Panc1 (cell line): Measurements from ENCODE around the gene GPR137. TPM values are rescaled to one million over a fixed set of nuclear protein-coding genes. Genes with fewer than 3 reads are reported as not detected.
A peak's percentile ranks its signal among the peaks of the same experiment; 100 is the strongest.

Experiments
- ATAC-seq: fragments of 200-7000 bp; cut with Tn5 transposase; 2 replicates; pipeline ENCODE4 v1.9.1; 2020; ENCODE audit warnings: mild to moderate bottlenecking, moderate library complexity
- BruUV-seq: library from RNA; stranded (reverse); fragments of 400-500 nt; replicated peaks from 2 replicates; lab custom pipeline; 2021; lab: Mats Ljungman, UMichigan
- CTCF ChIA-PET: fragments of 300-600 bp; sonication (Branson Sonifier 250); formaldehyde crosslinking; loops from one replicate; lab custom pipeline; 2022; ENCODE audit warnings: antibody characterized with exemption; lab: Charles Lee
- POLR2A ChIA-PET: fragments of 300-600 bp; sonication (Branson Sonifier 250); formaldehyde crosslinking; loops from one replicate; lab custom pipeline; 2022; ENCODE audit warnings: antibody characterized with exemption; lab: Charles Lee
- DNase-seq: peaks from one replicate; pipeline ENCODE4 v3.0.0-alpha.2; 2010; ENCODE audit warnings: low read depth, low spot score
- H3K27ac ChIP-seq: 2 replicates; pipeline ENCODE4 v1.5.1; 2011; ENCODE audit warnings: mild to moderate bottlenecking, low read length, inconsistent platforms
- H3K27me3 ChIP-seq: fragments of 200-500 bp; sonication (Bioruptor generic); 2 replicates; pipeline ENCODE4 v1.6.0; 2014; ENCODE audit warnings: low read length, inconsistent platforms; ENCODE audit not compliant: control insufficient read depth, insufficient read depth
- H3K36me3 ChIP-seq: fragments of 200-500 bp; sonication (Bioruptor generic); 2 replicates; pipeline ENCODE4 v1.5.1; 2014; ENCODE audit warnings: inconsistent platforms, mild to moderate bottlenecking, low read length, moderate library complexity; ENCODE audit not compliant: control insufficient read depth, insufficient read depth
- H3K4me1 ChIP-seq: 2 replicates; pipeline ENCODE4 v1.5.1; 2011; ENCODE audit warnings: inconsistent platforms, mild to moderate bottlenecking, low read length, moderate library complexity; ENCODE audit not compliant: control insufficient read depth, insufficient read depth
- H3K4me3 ChIP-seq, 2 experiments: 2 replicates each; pipeline ENCODE4 v1.5.1; 2011 to 2012; ENCODE audit warnings: low read depth in 2 of 2, low read length in 2 of 2, mild to moderate bottlenecking in 2 of 2, inconsistent platforms in 1 of 2, moderate library complexity in 1 of 2
- H3K9me3 ChIP-seq: fragments of 200-500 bp; sonication (Bioruptor generic); 2 replicates; pipeline ENCODE4 v1.5.1; 2014; ENCODE audit warnings: low read depth, mild to moderate bottlenecking, inconsistent platforms, low read length, moderate library complexity; ENCODE audit not compliant: control insufficient read depth, insufficient read depth
- POLR2AphosphoS5 ChIP-seq: IDR thresholded peaks from 2 replicates; pipeline ENCODE4 v1.6.1; 2012; ENCODE audit warnings: mild to moderate bottlenecking, low read depth, low read length, moderate library complexity
- SIN3A ChIP-seq: IDR thresholded peaks from 2 replicates; pipeline ENCODE4 v1.6.1; 2012; ENCODE audit warnings: low read depth, mild to moderate bottlenecking, low read length, moderate library complexity, borderline replicate concordance; ENCODE audit not compliant: insufficient read depth
- TCF7L2 ChIP-seq: IDR thresholded peaks from 2 replicates; pipeline ENCODE4 v1.6.1; 2011; ENCODE audit warnings: mild to moderate bottlenecking, low read depth, low read length, inconsistent platforms
- in situ Hi-C: cut with HindIII; loops from 2 replicates; pipeline ENCODE4 v1.10.0; 2016; ENCODE audit warnings: low sequenced_read_pairs, low pct_unique_long_range_greater_than_20kb
- intact Hi-C: fragments of 100-400 bp; cut with micrococcal nuclease; formaldehyde crosslinking; loops from one replicate; pipeline ENCODE4 v1.10.0; 2022; ENCODE audit not compliant: unreplicated experiment
- total RNA-seq: library from RNA; stranded (reverse); gene quantifications from one replicate; pipeline ENCODE4 v1.2.1, GENCODE V29; 2021; ENCODE audit not compliant: unreplicated experiment
- TF ChIP-seq, protein P1 (sequence below), 2 experiments: IDR thresholded peaks; 2 replicates each; pipeline ENCODE4 v1.6.1; 2011 to 2012; ENCODE audit warnings: low read depth in 2 of 2, control low read depth in 1 of 2, low read length in 1 of 2, mild to moderate bottlenecking in 1 of 2, moderate library complexity in 1 of 2; ENCODE audit not compliant: insufficient read depth in 1 of 2
- TF ChIP-seq, protein P2 (sequence below): fragments of 450-650 bp; IDR thresholded peaks from 2 replicates; pipeline ENCODE4 v1.5.1; 2017; ENCODE audit warnings: mild to moderate bottlenecking

Gene GPR137
- total RNA-seq, 1 experiment from 2014 or later: 183 TPM

DNA sequence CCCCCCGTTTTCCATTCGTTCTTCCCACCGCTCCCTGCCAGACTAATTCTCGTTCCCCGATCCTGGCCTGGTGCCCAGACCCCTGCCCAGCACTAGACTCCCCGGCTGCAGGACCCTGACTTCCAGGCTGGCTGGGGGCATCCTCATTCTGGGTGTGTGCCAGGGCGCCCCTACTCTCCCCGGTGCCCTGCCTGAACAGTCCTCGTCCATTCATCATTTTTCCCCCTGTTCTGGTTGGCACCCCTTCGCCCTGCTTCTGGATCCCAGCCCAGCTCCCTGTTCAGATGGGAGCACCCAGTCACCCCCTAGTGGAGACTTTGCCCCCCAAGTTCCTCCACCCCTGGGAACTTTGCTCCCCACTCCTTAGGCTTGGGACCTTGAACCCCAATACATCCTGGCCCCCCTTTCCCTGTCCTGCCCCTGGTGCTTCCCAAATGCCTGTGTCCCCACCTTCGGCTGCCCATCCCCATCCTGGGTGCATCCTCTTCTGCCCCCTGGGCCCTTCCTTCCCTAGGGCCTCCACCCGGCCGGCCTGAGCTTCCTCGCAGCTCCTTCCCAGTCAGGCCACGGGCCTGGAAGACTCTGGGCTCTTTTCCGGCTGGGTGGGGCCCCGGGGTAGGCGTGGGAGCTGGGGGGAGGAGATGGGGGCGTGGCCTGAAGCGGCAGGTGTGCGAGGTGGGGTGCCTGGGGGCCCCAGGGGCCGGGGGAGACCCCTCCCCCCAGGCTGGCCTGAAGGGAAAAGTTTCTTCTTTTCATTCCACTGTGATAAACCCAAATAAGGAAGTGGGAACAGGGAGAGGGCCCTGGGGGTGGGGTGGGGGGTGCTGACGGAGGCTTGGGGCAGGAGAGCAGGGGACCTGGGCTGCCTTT is 33.4 kb upstream of the GPR137 start:
- peak overlapping the region; percentile 89 for H3K27ac ChIP-seq
- in situ Hi-C loops: no loop called here
- H3K4me1 ChIP-seq: peaks cover 41% of the 10 kb centered on the region
- ChIA-PET POLR2A (interaction anchor here (0.6 to 0.7 kb wide), 2 partner anchors 18 to 48 kb away, joined by 5 to 6 read pairs; no protein-coding TSS in a partner anchor), CTCF (interaction anchor here (0.5 to 1.8 kb wide), 11 partner anchors 9 to 1800 kb away, joined by 3 to 12 read pairs (median 5); partner anchors contain the start of gene SF3B2)
- intact Hi-C loops: no loop called here
- ATAC-seq: peak; percentile 50
- H3K27me3 ChIP-seq: no peaks in the 10 kb centered on the region
- no peak for TF ChIP-seq TCF7L2
- peak; percentile 33; the same call in 1 of the 2 replicates for TF ChIP-seq POLR2AphosphoS5
- BruUV-seq: no TSS peak
- no peaks in the 10 kb centered on the region for H3K9me3 ChIP-seq
- H3K4me3 ChIP-seq: peak overlapping the region; percentile 84 to 90
- H3K36me3 ChIP-seq: peaks cover 3% of the 10 kb centered on the region; the same call in 1 of the 2 replicates
- DNase-seq: no peak

DNA sequence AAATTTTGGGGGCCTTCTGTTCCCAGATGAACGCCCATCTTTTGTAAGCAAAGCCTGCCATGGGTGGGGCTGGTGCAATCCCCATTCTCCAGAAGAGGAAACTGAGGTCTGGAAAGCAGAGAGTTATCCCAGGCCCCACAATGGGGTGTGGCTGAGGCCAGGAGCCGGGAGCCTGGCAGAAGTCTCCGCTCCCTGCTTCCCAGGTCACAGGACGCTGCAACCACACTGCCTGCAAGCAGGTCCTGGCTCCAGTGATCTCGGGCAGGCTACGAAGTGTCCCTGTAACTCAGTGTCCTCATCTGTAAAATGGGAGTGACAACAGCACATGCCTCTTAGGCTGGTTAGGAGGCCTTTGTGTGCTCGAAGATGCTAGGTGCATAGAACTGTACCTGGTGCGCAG is 32.6 kb upstream of the GPR137 start:
- peak overlapping the region; percentile 84 to 90 for H3K4me3 ChIP-seq
- H3K36me3 ChIP-seq: peaks cover 3% of the 10 kb centered on the region; the same call in 1 of the 2 replicates
- H3K27me3 ChIP-seq: no peaks in the 10 kb centered on the region
- ChIA-PET POLR2A (interaction anchor here (0.6 kb wide), 1 partner anchor 49 kb away, joined by 5 read pairs; no protein-coding TSS in a partner anchor), CTCF (no interaction called here)
- H3K9me3 ChIP-seq: no peaks in the 10 kb centered on the region
- DNase-seq (no peak), ATAC-seq (no peak)
- TF ChIP-seq SIN3A: no peak
- TF ChIP-seq POLR2AphosphoS5: no peak
- TF ChIP-seq, protein P1, sequence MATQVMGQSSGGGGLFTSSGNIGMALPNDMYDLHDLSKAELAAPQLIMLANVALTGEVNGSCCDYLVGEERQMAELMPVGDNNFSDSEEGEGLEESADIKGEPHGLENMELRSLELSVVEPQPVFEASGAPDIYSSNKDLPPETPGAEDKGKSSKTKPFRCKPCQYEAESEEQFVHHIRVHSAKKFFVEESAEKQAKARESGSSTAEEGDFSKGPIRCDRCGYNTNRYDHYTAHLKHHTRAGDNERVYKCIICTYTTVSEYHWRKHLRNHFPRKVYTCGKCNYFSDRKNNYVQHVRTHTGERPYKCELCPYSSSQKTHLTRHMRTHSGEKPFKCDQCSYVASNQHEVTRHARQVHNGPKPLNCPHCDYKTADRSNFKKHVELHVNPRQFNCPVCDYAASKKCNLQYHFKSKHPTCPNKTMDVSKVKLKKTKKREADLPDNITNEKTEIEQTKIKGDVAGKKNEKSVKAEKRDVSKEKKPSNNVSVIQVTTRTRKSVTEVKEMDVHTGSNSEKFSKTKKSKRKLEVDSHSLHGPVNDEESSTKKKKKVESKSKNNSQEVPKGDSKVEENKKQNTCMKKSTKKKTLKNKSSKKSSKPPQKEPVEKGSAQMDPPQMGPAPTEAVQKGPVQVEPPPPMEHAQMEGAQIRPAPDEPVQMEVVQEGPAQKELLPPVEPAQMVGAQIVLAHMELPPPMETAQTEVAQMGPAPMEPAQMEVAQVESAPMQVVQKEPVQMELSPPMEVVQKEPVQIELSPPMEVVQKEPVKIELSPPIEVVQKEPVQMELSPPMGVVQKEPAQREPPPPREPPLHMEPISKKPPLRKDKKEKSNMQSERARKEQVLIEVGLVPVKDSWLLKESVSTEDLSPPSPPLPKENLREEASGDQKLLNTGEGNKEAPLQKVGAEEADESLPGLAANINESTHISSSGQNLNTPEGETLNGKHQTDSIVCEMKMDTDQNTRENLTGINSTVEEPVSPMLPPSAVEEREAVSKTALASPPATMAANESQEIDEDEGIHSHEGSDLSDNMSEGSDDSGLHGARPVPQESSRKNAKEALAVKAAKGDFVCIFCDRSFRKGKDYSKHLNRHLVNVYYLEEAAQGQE (IDR thresholded peaks at IDR 0.05; ENCODE audit: insufficient read depth in 1 of 2, low read depth in 2 of 2, low read length in 1 of 2): no peak
- no peak for TF ChIP-seq TCF7L2
- TF ChIP-seq, protein P2, sequence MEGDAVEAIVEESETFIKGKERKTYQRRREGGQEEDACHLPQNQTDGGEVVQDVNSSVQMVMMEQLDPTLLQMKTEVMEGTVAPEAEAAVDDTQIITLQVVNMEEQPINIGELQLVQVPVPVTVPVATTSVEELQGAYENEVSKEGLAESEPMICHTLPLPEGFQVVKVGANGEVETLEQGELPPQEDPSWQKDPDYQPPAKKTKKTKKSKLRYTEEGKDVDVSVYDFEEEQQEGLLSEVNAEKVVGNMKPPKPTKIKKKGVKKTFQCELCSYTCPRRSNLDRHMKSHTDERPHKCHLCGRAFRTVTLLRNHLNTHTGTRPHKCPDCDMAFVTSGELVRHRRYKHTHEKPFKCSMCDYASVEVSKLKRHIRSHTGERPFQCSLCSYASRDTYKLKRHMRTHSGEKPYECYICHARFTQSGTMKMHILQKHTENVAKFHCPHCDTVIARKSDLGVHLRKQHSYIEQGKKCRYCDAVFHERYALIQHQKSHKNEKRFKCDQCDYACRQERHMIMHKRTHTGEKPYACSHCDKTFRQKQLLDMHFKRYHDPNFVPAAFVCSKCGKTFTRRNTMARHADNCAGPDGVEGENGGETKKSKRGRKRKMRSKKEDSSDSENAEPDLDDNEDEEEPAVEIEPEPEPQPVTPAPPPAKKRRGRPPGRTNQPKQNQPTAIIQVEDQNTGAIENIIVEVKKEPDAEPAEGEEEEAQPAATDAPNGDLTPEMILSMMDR: no peak
- in situ Hi-C loops (no loop called here), intact Hi-C loops (no loop called here)
- peaks cover 37% of the 10 kb centered on the region for H3K4me1 ChIP-seq
- TSS peak; percentile 83 for BruUV-seq
- peak overlapping the region; percentile 41; the same call in 1 of the 2 replicates for H3K27ac ChIP-seq
